ENCODE measurements around the gene CDH22.

The CDH22 gene

DNA sequence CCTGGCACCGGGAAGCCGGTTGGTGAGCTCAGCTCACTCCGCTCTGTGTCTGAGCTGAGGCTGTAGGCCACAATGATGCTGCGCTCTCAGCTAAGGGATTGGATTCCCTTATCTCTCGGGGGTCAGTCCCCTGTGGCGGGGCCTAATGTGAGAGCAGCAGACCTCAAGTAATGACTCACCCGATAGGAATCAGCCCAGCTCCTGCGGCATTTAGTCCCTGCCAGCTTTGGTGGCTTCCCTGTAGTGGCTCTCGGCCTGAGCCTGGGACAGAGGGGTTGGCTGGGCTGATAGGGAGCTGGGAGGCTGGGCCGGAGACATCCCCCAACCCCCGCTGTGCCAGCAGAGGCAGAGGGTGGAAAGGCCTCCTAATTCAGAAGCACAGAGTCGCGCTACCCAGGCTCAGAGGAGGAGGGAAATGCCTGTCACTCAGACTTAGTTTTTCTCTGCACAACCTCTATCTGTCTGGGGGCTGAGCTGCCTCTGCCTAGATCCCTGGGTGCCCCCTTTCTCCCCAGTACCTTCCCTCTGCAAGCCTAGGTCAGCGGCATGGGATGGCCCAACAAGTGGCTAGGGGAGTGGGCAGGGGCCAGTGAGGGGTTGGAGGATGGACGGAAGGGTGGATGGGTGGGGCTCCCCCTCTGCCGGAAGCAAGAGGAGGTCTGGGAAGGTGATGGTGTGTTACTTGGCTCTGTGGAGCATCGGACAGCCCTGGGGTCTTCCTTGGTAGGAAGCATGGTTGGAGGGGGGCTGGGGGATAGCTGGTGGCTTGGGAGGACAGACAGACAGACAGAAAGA lies 92.2 kb downstream of the CDH22 start:
- DNase-seq (ENCODE audit: low spot score): no peak

DNA sequence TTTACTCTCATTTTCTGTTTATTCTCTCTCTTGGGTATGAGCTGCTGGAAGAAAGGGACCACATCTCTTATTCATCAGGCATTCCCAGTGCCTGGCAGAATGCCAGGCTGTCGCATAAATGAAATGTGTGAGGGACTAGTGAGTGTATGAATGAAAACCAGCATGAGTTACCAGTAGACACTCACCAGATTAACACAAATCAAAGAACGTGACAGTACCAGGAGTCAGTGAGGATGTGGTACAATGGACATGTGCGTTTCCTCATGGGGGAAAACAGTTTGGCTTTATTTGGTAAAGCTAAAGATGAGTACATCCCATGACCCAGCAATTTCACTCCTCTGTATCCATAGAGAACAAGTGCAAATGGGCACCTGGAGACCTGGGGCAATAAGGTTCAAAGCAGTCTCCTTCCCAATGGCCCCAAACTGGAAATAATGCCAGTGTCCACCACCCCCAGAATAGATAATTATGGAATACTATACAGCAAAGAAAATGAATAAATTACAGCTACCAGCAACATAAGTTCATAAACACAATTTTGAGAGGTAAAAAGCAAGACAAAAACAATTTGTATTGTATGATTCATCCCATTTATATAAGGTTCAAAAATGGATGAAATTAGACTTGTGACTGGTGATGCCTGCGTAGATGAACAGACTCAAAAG lies 93.3 kb downstream of the CDH22 start:
- no peak for DNase-seq (ENCODE audit: low spot score)

DNA sequence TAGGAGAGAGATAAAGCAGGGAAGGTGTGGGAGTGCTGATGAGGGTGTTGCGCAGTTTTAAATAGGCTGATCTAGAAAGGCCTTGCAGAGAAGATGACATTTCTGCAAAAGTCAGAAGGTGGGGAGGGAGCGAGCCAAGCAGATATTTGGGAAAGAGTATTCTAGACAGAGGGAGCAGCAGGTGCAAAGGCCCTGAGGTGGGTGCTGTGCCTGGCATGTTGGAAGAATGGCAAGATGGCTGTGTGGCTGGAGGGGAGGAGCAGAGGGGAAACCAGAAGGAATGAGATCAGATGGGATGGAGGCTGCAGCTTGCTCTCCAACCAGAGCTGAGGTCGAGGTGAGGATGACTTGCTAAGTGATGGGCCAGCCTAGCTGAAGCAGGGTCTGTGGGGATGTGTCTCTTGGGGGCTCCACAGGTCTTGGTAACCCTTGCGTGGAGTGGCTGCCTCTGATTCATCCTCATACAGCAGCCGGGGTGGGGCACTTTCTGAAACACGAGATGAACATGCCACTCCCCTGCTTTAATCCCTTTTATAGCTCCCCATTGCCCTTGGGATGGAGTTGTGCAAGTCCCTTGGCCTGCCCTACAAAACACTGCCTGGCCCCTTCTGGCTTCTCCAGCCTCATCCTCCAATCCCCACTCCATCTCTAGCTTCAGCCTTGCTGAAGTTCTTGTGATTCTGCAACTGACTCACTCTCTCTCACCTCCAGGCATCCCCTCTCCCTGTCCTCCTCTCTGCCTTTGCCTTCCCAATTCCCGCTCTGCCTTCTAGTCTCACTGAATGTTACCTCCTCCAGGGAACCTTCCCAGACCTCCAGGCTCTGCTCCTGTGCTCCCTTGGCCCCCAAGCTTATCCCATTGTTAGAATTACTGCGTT lies 94.1 kb downstream of the CDH22 start:
- DNase-seq (ENCODE audit: low spot score): no peak

DNA sequence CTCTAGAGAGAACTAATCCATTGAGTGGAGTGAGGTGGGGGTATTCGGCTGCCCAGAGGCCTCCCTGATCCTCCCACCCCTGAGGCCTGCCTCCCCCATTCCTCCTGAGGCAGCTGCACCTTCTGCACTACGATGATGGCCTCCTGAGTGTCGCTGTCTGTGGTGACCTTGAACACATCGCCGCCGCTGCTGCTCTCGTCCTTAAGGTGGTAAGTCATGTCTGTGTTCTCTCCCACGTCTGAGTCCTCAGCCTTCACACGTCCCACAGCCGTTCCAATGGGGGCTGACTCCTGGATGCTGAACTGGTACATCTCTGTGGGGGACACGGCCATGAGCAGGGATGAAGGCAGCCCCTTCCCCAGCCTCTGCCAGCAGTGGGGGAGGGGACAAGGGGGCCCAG lies 95.4 kb downstream of the CDH22 start:
- no peak for DNase-seq (ENCODE audit: low spot score)

DNA sequence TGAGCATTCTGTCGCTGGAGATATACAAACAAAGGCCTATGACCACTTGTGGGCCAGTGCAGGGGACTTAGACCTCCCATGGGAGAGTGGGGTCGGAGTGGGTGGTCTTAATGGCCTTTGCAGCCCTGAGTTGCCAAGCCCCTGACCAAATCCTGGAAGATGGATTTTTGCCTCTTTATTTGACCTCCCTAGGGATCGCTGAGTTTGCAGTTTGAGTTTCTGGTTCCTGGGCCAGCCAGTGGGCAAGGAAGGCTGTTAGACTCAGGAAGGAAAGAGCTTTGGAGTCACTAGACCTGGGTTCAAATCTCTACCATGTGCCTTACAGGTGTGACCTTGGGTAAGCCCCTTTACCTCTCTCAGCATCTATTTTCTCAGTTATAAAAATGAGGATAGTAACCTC lies 96.0 kb downstream of the CDH22 start:
- DNase-seq (ENCODE audit: low spot score): no peak

DNA sequence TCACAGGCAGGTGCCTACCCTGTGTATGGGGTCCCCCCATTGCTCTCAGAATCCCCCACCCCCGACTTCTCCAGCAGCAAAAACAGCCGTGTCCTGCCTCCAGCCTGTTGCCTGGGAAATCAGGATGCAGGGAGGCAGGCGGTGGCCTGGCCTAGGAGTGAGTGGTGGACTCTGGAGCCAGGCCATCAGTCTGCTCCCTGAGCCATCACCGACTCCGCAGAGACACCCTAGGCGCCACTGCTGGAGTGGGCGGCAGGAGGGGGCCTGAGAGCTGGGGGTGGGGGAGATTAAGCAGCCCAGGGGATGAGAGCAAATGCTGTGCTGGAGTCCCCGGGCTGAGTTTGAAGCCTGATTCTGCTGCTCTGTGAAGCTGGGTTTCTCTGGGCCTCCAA lies 97.0 kb downstream of the CDH22 start:
- no peak for DNase-seq (ENCODE audit: low spot score)

DNA sequence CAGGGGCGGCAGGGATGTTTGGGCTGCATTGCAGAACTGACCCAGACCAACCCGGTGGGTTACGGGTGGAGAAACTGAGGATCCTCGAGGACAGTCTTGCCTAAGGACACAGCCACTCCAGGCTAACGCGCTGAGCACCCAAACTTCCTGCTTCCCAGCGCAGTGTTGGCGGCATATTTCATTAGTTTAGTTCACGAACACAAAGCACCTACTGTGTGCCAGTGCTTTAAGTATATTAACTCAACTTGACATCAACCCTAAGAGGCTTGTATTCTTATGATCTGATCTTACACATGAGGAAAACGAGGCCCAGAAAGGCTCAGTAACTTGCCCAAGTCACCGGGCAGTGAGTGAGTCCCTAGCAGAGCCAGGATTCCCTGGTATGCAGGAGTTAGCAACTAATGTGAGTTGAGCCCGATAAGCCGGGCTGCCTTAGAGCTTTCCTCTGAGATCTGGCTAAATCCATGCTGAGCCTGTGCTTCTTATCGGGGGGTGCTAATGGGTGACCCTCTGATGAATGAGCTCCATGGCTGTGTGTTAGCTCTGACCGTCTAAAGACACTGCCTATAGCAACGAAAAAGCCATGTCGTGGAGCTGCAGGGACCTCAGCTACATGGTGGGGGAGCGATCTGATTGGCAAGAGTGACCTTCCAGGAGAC lies 97.5 kb downstream of the CDH22 start:
- DNase-seq (ENCODE audit: low spot score): no peak

DNA sequence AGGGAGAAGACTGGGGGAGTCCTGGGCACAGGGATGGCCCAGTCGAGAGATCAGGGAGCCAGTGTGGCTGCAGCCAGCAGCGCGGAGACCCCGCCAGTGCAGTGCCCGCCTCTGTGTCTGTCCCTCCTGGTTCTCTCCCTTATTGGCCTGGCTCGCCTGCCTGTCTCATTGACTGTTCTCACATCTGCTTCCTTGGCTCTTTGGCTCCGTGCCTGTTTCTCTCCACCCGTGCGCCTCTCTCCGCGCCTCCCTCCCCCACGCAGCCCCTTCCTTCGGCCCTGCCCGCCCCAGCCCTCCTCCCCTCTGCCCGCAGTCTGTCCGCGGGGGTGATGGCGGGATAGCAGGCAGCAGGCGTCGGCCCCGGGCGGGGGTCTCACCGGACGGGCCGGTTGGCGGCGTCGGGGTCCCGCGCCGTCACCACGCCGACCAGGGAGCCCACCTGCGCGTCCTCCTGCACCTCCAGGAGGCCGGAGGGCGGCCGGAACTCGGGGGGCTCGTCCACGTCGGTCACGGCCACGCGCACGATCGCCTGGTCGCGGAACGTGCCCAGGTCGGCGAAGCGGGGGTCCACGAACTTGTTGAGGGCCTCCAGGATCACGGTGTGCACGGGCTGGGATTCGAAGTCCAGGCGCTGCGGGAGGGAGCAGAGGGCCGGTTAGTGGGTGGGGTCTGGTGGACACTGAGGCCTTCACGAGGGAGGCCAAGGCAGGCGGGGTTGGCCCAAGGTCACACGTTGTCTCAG lies 98.2 kb downstream of the CDH22 start:
- no peak for DNase-seq (ENCODE audit: low spot score)

DNA sequence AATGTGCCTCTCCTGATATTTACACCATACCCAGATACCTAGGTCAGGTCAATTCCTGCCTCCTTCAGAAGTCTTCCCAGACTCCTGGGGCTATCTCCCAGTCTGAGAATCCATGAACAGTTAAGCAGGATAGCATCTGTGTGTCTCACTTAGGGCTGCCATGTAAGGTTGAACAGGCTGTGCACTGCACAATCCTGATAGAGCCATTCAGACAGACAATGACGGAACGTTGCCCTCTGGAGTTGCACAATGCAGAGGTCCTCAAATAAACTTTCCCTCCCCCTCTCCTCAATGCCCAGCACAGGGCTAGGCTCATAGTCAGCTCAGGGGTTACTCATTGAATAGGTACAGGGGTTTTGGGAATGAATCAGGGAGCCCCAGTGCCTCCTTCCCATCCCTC lies 100.5 kb downstream of the CDH22 start:
- DNase-seq (ENCODE audit: low spot score): no peak

DNA sequence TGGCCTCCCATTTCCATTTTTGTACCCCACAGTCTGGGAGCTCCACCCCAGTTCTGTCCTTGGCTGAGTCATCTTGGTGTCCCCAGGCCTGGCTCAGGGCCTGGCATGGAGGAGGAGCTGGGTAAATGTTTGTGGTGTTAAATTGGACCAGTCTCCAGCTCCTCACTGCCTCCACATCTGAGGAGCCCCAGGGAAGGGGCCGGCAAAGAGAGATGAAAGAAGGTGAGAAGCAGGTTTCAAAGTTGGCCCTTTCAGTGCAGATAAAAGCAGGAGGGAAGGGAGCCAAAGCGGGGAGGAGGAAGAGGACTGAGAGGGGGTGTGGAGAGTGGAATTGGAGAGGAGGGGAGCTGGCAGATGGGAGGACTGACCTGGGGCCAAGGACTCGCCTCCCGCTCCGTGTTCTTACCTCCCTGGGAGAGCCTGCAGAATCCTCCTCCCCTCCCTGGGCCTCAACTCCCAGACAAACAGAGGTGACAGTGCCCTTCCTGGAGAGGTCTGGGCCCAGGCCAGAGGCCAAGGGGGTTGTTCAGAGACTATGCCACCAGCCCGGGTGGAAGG lies 101.2 kb downstream of the CDH22 start:
- peak; percentile 85 for DNase-seq (ENCODE audit: low spot score)

DNA sequence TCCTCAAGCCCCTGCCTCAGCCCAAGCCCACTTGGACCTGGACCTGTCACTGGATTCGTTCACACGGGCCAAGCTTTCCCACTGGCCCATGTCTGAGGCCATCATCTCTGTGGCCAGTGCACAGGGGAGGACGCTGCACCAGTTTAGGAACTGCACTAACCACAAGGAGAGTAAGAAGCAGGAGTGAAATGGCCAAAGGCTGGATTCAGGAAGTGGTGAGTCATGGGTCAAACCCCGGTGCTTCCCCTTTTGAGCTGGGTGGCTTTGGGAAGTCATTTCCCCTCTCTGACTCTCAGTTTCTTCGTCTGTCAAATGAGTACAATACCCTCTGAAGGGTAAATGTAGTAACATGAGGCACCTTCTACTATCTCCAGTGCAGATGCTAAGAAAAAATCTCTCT lies 102.3 kb downstream of the CDH22 start:
- no peak for DNase-seq (ENCODE audit: low spot score)

DNA sequence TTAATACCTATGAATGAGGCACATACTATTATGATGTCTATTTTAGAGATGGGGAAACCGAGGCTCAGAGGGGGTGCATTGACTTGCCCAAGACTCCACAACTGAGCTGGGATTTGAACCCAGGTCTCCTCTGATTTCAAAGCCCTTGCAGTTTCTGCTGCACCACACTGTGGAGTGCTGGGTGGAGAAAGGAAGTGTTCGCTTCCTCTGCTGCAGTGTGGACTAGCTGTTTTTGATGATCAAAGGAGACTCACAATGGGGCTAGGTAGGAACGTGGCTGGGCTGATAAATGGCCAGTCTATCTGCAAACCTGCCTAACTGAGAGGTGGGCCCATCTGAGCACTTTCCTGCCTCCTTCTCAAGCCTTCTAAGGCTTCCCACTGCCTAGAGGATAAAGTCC lies 102.9 kb downstream of the CDH22 start:
- DNase-seq (ENCODE audit: low spot score): no peak

DNA sequence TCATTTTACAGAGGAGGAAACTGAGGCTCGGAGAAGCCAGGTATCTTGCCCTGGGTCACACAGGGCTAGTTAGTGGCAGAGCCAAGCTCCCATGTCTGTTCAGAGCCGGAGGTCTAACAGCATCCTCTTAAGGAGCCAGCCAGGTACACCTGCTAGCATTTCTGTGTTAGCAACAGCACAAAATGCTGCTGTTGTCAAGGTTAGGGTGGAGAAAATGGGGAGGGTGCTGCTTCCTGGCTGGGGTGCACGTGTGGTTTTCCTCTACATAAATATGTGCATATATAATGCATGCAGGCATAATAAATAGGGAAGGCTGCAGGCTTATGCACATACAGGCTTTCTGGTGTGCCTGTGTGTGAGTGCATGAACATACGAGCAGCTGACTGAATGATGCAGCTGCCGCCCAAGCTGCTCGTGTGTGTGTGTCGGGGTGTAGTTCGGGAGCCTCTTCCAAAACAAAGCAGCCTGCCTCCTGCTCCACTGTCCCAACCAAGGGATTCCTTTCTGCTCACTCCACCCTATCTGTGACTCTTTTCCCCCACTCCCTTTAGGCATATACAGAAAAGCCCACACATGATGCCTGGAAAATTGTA lies 103.6 kb downstream of the CDH22 start:
- DNase-seq (ENCODE audit: low spot score): peak; percentile 57

DNA sequence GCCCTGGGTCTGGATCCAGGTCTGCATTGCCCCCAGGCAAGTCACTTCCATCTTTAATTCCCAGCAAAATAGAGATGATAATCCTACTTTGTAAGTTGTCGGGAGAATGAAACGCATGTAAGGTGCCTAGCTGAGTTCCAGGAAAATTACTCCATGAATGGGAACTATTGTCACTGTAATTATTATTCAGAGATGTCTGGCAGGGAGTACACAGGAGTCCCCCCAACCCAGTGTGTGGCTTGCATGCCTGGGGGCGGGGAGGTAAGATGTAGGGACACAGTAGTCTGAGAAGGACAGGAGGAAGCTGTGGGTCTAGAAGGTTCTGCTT lies 104.8 kb downstream of the CDH22 start:
- DNase-seq (ENCODE audit: low spot score): no peak

DNA sequence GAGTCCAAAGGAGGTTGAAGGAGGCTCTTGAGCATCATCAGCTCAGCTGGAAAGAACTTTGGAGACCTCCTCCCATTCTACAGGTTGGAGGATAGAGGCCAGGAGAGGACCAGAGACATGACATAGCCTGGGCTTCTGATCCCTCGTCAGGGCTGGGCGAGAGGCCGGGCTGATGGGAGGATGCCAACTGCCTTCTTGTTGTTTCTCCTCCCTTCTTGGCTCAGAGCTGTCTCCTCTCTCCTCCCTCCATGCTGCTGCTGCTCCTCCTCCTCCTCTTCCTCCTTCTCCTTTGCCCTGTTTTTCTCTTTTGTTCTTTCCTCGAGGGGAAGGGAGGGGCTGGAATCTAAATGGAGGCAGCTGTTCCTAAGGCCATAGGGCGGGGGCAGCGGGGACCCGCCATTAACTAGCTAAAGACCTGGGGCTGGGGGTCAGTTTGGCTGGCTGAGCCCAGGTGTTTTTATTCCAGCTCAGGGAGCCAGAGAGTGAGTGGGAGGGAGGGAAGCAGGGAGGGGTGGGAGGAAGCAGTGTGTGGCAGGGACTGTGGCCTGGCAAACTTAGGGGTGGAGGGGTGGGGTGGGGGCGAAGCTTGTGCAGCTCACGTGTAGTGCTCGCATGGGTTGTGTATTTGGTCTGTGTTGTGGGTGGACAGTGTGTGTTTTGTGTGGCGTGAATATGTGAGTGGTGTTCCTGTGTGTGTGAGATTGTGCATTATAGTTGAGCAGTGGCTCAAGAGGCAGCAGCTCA lies 105.4 kb downstream of the CDH22 start:
- peak; percentile 77 for DNase-seq (ENCODE audit: low spot score)

DNA sequence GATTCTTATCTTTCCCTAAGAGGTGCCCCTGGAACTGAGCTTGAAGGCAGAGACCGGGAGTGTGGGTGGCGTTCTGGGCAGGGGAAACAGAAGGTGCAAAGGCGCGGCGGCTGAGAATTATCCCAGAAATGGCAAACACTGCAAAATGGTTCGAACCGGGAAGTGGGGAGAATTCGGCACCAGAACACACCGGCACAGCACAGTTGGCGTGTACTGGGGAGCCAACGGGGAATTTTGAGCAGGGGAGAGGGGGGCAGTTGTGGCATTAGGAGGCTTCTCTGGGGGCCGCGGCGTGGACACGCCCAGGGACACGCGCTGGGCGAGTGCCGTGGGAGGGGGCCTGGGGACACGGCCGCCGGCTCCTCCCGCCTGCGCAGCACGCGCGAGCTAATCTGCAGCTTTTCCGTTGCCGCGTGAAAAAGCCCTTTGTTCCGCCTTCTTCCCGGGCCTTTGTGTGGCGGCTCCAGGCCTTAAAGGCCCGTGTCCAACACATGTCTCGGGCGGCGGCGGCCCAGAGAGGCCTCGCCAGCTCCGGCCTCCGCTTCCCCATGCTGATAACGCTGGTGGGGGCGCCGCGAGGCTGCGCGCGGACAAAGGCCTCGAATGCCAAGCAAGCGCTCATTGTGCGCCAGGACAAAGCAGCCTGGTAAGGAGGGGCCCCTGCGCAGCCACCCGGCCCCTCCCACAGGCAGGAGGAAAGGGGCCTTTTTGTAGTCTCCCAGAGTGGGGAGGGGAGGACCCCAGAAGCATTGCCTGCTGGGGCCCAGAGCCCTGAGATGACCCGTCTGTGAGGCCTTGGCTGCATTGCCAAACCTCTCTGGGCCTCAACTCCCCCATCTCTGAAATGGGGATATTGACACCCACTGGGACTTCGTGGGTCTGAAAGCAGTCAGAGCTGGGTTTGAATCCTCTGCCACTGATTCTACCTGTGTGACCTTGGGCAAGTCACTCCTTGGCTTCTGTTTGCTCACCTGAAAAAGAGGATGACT lies 107.4 kb downstream of the CDH22 start:
- no peak for DNase-seq (ENCODE audit: low spot score)

DNA sequence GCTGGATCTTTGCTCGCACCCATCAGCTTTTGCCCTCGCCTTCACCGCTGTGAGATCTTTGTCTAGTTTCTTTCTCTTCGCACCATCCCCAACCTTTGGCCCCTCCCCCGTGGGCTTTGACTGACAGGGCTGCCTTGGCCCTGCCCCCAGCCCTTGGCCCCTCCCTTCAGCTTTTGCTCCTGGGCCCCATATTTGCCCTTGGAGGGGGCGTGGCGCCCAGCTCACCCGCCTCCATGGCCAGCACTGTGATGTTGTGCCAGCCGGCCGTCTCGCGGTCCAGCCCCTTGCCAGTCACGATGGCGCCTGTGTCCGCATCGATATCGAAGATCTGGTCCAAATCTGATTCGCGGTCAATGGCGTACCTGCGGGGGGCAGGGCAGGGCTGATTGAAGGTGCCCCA lies 109.1 kb downstream of the CDH22 start:
- DNase-seq (ENCODE audit: low spot score): no peak

DNA sequence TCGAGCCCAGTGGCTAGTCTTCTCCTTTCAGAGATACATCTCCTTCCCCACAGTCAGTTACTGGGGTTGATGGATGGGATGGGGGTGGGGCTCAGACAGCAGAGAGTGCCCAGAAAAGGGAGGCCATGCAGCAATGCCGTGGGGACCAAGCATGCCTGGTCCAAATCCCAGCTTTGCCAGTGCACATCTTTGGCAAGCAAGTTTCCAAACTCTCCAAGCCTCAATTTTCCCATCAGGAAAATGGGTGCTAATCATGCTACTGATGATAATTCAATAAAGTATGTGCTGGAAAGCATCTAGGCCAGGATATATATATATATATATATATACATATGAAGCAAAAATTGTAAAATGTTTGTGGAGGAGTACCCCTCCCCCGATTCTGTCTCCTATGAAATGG lies 111.3 kb downstream of the CDH22 start:
- no peak for DNase-seq (ENCODE audit: low spot score)

Measured in cerebellar cortex (tissue), 1 donor.